DMS53 treated with DMSO at 0.1 percent for 48 hours (cell line): ENCODE results near the gene B3GNT5.
"Not testable (repeated sequence)": the region's sequence is repeated elsewhere in the genome, so short reads cannot be mapped to it uniquely, and the experiment has no call there.

ENCODE experiments used
- DNase-seq: peaks from one replicate; lab custom pipeline; 2025; ENCODE audit not compliant: unreplicated experiment; lab: John Stamatoyannopoulos, UW

Gene B3GNT5

DNA sequence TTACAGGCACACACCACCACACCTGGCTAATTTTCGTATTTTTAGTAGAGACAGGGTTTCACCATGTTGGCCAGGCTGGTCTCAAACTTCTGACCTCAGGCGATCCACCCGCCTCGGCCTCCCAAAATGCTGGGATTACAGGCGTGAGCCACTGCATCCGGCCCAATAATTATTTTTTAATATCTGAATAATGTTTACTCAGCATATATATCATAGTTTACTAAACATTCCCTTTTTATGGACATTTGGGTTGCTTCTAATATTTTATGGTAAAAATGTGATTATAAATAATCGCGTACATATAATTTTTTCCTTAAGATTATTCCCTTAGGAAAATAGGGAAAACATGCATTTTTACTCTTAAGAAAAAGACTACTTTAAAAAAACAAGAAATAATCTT, 22.8 kb upstream of the B3GNT5 start:
- DNase-seq = not testable (repeated sequence)

DNA sequence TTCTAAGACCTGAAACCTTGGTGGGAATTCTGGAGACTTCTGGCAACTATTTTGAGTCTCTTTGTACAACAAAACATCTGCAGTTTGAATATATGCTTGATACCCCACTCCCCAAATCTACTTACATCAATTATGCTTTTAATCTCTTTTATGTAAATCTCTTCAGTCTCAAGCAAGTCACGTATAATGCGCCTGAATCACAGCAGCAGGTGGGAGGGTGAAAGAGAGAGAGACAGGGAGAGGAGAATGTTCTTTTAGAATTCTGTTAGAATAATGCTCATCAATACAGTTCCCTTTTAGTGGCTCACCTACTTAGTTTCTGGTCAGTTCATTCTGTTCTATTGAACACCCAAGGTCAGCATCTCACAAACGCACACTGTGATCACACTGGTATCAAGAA, 22.2 kb upstream of the B3GNT5 start:
- no peak for DNase-seq

- no peak for DNase-seq
Measured at GRCh38 chr3:183233966-183234365, 19.1 kb upstream of the B3GNT5 start.

DNA sequence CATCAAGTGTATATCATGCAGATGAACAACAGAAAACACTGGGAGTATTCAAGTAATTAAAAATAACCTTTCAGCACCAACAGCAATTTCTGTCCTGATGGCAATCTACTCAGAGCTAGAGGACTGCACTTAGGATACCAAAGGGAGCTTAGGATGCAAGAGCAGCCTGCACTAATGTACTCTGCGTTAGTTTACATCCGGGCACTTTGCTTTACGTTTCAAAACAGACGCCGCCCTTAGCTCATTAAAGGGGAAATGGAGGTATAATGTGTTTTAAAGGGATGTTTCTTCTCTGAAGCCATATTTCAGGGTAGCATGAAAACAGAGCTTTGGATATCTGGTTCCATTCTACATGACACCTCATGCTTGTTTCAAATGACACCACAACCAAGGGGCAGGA, 14.0 kb upstream of the B3GNT5 start:
- no peak for DNase-seq

DNA sequence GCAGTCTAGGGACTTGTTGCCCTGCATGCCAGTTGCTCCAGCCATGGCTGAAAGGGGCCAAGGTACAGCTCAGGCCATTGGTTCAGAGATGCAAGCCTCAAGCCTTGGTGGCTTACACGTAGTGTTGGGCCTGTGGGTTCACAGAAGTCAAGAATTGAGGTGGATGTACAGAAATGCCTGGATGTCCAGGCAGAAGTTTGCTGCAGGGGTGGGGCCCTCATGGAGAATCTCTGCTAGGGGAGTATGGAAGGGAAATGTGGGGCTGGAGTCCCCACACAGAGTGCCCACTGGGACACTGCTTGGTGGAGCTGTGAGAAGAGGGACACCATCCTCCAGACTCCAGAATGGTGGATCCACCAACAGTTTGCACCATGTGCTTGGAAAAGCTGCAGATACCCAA, 10.6 kb upstream of the B3GNT5 start:
- no peak for DNase-seq

DNA sequence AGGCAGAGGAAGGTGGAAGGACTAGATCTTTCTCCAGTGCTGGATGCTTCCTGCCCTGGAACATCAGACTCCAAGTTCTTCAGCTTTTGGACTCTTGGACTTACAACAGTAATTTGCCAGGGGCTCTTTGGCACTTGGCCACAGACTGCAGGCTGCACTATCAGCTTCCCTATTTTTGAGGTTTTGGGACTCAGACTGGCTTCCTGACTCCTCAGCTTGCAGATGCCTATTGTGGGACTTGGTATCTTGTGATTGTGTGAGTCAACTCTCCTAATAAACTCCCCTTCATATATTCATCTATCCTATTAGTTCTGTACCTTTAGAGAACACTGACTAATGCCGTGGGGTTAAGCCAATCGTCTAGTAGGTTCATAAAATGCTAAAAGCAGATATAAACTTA, 8.8 kb upstream of the B3GNT5 start:
- DNase-seq = no peak

- DNase-seq = no peak
Measured at GRCh38 chr3:183244981-183245476, 8.0 kb upstream of the B3GNT5 start.

DNA sequence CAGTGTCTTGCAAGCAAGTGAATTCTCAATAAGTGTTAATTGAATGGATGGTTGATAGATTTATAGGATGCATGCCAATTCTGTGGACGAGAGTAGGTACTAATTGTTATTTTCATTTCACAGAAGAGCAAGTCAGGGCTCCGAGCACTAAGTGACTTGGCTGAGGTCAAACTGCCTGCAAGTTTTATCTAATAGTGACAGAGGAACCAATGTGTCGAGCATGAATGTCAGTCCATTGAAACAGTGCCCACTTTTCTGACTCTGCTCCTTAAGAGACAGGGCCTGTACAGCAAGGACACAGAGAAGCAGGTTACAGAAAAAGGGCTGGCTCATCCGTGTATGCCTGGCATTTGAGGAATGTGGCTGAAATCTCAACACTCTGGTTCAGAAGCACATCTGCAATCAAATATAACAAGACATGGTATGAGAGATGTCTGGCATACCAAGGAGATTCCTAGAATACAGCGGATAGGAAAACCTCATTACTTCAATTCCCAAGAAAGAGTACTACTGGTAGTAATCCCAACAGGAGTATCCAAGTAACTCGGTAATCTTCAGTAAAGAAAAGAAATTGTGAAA, 6.0 kb upstream of the B3GNT5 start:
- no peak for DNase-seq

GRCh38 chr3:183249006-183249718, 3.9 kb upstream of the B3GNT5 start:
- DNase-seq = no peak

GRCh38 chr3:183252118-183252782, 803 bp upstream of the B3GNT5 start:
- no peak for DNase-seq

- DNase-seq = no peak
Measured at GRCh38 chr3:183253528-183254486, 754 bp downstream of the B3GNT5 start.

GRCh38 chr3:183254487-183255347, 1.7 kb downstream of the B3GNT5 start:
- no peak for DNase-seq

DNA sequence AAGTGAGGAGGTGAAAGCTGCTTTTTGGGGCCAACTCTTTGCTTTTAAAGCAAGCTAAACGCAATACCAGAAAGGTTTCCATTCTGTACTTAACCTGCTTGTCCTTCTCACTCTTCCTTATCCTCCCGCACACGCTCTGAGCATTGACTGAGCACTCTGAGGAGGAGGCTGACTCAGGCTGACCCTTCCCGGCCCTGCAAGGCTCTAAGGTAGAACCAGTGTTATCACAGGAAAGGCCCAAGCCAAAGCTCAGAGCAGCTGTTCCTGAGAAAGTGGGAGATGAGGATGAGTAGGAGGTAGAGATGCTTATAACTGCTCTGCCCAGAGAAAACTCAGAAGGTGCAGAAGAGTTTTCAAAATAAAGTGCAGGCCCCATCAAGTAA, 2.3 kb downstream of the B3GNT5 start:
- DNase-seq = peak; percentile 19

DNA sequence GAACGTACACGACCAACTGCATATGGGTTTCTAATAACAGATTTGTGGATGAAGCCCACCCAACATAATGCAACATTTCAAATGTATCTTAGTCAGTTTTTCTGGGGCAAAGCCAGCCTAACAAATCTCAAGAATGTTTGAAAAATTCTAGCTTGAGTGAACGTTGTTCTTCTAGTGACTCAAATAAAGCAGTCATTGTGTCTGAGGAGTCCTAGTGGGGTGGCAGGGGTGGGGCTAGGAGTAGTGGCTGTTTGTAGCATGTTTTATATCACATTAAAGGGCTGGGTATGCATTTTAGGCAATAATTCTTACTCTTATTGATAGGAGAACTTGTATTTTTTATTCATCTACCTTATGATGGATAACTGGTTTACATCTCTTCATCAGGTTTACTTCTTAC, 6.0 kb downstream of the B3GNT5 start:
- no peak for DNase-seq

- DNase-seq = no peak
Measured at GRCh38 chr3:183259621-183260020, 6.6 kb downstream of the B3GNT5 start.

DNA sequence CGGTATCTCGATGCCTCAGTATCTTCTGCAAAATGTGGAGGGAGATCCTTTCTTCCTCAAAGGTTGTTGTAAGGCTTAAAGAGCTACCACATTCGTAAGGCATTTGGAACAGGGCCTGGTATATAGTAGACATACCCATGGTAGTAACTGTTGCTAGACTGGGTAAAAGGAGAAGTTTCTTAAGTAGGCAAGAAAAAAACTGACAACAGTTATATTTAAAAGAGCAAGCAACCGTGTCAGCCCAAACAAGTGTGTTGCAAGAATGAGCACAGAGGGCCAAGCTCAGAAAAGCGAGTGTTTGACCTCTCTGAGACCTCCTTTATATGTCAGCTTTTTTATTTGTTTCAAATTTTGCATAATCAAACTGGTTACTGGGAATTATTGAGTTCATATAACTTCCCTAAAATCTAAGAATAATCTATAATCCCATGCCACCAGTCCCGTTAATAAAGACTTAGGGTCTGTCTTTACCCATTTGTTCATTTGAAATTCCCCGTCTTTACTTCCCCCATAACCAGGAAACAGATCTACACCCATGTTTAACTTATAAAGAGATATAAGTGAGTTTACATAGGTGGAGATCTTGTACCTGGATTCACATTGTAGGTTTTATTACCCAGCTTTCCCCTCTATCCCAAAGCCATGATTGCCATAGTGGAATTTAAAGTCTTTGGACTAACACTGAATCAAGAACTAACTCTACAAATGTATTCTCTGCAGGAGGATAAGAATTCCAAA, 7.3 kb downstream of the B3GNT5 start:
- DNase-seq = no peak

- no peak for DNase-seq
Measured at GRCh38 chr3:183261151-183261724, 8.2 kb downstream of the B3GNT5 start.

GRCh38 chr3:183262875-183263378, 9.9 kb downstream of the B3GNT5 start:
- no peak for DNase-seq

DNA sequence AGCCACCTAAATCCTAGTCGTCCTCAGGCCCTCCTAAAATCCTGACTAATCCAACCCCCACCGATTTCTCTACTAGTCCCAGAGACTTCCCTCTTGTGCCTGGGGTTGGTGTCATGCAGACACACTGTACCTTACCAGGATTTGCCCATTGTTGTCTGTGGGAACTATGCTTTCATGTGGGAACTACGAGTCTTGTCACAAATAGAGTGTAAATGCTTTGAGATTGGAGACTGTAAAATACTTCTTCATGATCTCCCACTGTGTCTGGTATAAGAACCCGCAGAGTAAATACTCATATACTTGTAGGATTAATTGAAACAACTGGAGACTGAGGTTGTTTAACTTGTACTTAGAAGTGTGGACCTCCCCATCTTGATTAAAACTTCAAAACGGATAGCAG, 11.2 kb downstream of the B3GNT5 start:
- no peak for DNase-seq
